Islet of Langerhans (tissue), 1 donor: Measurements from ENCODE around the gene TPSD1.

Source experiments
- FAIRE-seq: peaks from one replicate; lab custom pipeline; 2011; peaks lifted over from hg19 to GRCh38; lab: Jason Lieb, UNC

TPSD1 gene

DNA sequence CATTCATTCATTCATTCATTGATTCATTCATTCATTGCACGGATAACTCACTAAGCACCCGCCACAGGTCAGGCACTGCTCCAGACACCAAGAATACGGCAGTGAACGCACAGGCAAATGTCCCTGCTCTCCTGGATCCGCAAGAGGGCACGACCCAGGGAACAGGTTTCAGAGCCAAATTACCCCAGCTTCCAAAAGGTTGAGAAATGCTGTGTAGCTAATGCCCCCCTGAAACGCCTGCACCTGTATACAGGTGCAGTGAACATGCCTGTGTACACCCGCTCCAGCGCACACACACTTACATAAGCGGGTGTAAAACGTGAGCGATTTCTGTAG is 44.0 kb downstream of the TPSD1 start:
- FAIRE-seq, result no peak

DNA sequence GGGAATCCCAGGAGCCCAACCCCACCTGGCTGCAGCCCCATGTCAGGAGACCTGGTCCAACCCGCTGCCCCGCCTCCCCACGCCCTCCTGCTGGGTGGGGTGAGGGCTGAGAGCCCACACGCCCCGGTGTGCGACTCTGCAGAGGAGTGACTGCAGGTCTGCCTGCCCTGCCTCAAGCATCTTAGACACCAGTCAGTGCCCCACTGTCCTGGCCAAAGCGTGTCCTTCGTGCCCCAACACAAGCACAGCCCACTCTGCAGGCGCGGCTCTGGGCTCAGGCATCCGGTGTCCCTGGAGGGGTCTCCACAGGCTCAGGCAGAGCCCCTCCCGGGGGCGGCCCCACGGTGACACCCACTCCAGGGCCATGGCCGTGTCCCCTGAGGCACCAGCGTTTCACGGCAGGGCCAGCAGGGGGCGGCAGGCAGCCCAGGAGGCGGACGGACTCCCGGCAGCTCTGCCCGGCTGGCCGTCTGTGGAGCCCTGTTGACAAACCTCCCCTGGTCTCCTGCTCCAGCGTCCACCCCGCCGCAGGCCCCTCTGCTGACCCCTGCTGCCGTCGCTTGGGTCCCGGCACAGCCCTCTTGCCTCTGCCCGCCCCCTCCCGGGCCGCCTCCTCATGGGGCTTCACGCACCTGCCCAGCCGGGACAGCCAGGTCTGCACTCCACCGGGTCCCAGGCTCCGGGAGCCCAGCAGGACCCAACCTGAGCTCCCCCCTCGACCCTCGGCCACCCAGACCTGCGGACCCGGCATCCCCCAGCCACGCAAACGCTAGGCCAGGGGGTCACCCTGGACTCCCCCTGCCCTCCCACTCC is 45.0 kb downstream of the TPSD1 start:
- no peak for FAIRE-seq

DNA sequence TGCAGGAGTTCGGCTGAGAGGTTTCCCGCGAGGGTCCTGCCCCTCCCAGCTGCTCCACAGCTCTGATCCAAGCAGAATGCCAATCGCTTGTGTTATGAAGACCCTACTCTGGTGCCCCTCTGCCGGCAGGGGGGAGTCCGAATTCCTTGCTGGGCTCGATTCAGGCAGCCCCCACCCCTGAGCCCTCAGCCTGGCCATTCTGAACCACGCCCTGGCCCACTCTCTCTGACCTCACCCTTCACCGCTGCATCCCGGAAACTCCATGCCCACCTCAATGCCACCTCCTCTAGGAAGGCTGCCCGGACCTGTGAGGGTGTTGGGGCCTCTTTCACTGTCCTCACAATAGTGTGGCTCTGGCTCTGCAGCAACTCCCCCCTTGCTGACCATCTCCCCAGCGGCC is 45.7 kb downstream of the TPSD1 start:
- FAIRE-seq, result no peak

DNA sequence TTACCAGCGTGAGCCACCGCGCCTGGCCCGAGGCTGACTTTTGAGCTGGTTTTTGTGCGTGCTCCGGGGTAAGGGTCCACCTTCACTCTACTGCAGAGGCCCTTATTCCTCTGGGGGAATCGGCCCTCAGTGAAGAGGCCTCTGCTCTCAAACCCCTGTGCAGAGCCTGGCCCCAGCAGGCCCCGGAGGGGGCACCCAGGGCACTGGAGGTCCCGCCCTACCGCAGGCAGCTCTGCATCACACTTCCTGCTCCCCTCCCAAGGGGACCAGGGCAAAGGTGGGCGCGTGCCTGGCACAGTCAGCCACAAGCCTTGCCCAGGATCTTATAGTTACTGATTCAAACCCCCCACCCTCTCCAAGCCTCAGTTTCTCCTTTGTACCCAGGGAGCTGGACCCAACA is 50.0 kb downstream of the TPSD1 start:
- no peak for FAIRE-seq

DNA sequence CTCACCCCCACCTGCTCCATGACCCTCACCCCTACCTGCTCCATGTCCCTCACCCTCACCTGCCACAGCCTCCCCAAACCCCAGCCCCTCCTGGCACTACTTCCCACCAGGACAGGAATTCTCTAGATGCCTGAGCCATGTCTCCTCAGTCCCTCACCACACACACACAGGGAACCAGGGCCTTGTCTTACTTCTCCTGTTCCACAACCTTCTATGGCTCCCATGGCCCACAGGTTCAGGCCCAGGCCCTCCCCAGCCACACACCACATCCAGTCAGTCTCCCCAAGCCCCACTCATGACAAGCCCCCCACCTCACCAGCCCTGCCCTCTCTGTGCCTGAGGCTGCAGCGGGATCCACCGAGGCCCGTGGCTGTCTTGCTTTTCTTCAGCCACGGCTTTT is 50.5 kb downstream of the TPSD1 start:
- no peak for FAIRE-seq

DNA sequence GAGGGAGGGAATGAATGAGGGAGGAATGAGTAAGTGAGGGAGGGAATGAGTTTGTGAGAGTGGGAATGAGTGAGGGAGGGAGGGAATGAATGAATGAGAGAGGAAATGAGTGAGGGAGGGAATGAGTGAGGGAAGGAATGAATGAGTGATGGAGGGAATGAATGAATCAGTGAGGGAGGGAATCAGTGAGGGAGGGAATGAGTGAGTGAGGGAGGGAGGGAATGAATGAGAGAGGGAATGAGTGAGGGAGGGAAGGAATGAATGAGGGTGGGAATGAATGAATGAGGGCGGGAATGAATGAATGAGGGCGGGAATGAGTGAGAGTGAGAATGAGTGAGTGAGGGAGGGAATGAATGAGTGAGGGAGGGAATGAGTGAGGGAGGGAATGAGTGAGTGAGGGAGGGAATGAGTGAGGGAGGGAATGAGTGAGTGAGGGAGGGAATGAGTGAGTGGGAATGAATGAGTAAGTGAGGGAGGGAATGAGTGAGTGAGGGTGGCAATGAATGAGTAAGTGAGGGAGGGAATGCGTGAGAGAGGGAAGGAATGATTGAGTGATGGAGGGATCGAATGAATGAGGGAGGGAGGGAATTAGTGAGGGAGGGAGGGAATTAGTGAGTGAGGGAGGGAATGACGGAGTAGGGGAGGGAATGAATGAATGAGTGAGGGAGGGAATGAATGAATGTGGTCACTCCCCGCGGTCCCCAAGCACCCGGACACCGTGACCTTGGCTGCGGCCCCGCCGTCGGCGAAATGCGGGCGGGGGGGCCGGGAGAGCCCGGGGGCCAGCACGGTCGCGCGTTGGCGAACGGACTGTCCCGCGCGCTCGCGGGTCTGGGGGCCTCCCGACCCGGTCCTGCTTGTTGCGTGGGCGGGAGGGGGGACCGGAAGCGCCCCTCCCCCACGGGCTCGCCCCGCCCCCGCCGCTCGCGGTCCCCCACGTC is 52.4 kb downstream of the TPSD1 start:
- FAIRE-seq, result no peak
